AG09309 (cell line): Measurements from ENCODE around the gene SHC4.

Source experiments
- DNase-seq: peaks from one replicate; pipeline ENCODE4 v3.0.0-alpha.2; 2010; ENCODE audit warnings: low read depth
- H3K4me3 ChIP-seq: 2 replicates; pipeline ENCODE4 v1.5.1; 2011; ENCODE audit warnings: mild to moderate bottlenecking, low read depth, low read length, moderate library complexity; ENCODE audit not compliant: control insufficient read depth
- TF ChIP-seq, protein P1 (sequence below): IDR thresholded peaks from 2 replicates; pipeline ENCODE4 v1.5.1; 2011; ENCODE audit warnings: mild to moderate bottlenecking, low read depth, low read length, inconsistent platforms; ENCODE audit not compliant: insufficient read depth, control insufficient read depth; ENCODE audit errors: missing control alignments

SHC4 gene

DNA sequence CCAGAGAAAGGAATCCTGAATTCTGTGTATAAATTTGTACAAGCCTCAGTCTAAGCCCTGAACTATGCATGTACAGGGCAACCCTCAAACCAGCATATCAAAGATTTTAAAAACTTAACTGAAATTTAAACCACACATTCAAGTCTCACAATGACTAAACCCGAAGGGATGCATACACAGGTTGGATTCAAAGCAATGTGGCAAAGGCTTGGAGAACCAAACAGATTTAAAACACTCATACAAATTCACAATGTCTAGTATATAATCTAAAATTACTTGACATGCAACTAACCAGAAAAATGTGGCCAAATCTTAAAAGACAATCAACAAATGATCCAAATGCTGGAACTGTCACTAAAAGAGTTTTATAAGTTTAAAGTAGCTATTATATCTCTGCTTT is 189.2 kb downstream of the SHC4 start:
- no peak for DNase-seq
- H3K4me3 ChIP-seq = no peak overlapping the region
- TF ChIP-seq, protein P1, sequence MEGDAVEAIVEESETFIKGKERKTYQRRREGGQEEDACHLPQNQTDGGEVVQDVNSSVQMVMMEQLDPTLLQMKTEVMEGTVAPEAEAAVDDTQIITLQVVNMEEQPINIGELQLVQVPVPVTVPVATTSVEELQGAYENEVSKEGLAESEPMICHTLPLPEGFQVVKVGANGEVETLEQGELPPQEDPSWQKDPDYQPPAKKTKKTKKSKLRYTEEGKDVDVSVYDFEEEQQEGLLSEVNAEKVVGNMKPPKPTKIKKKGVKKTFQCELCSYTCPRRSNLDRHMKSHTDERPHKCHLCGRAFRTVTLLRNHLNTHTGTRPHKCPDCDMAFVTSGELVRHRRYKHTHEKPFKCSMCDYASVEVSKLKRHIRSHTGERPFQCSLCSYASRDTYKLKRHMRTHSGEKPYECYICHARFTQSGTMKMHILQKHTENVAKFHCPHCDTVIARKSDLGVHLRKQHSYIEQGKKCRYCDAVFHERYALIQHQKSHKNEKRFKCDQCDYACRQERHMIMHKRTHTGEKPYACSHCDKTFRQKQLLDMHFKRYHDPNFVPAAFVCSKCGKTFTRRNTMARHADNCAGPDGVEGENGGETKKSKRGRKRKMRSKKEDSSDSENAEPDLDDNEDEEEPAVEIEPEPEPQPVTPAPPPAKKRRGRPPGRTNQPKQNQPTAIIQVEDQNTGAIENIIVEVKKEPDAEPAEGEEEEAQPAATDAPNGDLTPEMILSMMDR = no peak
